Erythroblast (primary cell): ENCODE measurements around the gene PGLYRP4.

Experiments used
- GATA1 ChIP-seq: IDR thresholded peaks from 2 replicates; pipeline ENCODE4 v1.6.1; 2011; ENCODE audit warnings: low read depth, mild to moderate bottlenecking, control low read depth, low read length, moderate library complexity
- POLR2A ChIP-seq: IDR thresholded peaks from 2 replicates; pipeline ENCODE4 v1.6.1; 2011; ENCODE audit warnings: mild to moderate bottlenecking, low read length

DNA sequence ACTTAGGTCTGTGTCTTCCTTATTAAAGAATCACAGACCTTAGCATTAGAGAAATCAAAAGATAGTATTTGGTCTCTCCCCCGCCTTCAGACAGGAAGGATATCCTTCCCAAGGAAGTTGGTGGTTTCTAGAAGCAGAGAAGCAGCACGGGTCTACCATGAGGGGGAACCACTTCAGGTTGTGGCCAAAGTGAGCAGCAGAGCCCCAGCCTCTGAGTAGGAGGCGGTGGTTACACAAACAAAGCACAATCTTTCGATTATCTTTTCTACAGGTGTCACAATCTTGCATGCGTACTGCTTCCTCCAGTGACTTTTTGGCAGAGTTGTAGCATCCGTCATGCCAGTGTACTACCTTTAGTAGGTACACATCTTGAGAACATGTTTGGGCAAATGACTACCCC is 8.8 kb downstream of the PGLYRP4 start:
- TF ChIP-seq POLR2A, result no peak
- TF ChIP-seq GATA1, result no peak
